Measurements from ENCODE around the gene LRRC4C.
"Not testable (repeated sequence)": the region's sequence is repeated elsewhere in the genome, so short reads cannot be mapped to it uniquely, and the experiment has no call there.

The LRRC4C gene

GRCh38 chr11:41003339-41004282, 455.8 kb downstream of the LRRC4C start:
- DNase-seq, result no peak

GRCh38 chr11:40998920-40999319, 460.5 kb downstream of the LRRC4C start:
- DNase-seq, result no peak

GRCh38 chr11:40987776-40988435, 471.5 kb downstream of the LRRC4C start:
- no peak for DNase-seq

GRCh38 chr11:40986320-40986719, 473.1 kb downstream of the LRRC4C start:
- DNase-seq, result no peak

GRCh38 chr11:40975076-40975475, 484.4 kb downstream of the LRRC4C start:
- DNase-seq, result no peak

GRCh38 chr11:40974186-40974795, 485.2 kb downstream of the LRRC4C start:
- DNase-seq, result no peak

- DNase-seq, result no peak
These were observed 500.7 kb downstream of the LRRC4C start for GRCh38 chr11:40958707-40959106.

GRCh38 chr11:40952479-40952878, 507.0 kb downstream of the LRRC4C start:
- no peak for DNase-seq

GRCh38 chr11:40938002-40938401, 521.5 kb downstream of the LRRC4C start:
- DNase-seq, result no peak

GRCh38 chr11:40924915-40925314, 534.5 kb downstream of the LRRC4C start:
- no peak for DNase-seq

- no peak for DNase-seq
These were observed 538.2 kb downstream of the LRRC4C start for GRCh38 chr11:40921246-40921645.

GRCh38 chr11:40910774-40911173, 548.7 kb downstream of the LRRC4C start:
- not testable (repeated sequence) for DNase-seq

- DNase-seq, result no peak
These were observed 565.0 kb downstream of the LRRC4C start for GRCh38 chr11:40894501-40894900.

GRCh38 chr11:40885250-40885954, 574.0 kb downstream of the LRRC4C start:
- no peak for DNase-seq

GRCh38 chr11:40882301-40882700, 577.2 kb downstream of the LRRC4C start:
- no peak for DNase-seq

GRCh38 chr11:40879911-40880310, 579.5 kb downstream of the LRRC4C start:
- DNase-seq, result no peak

- DNase-seq, result no peak
These were observed 581.5 kb downstream of the LRRC4C start for GRCh38 chr11:40877981-40878380.

- DNase-seq, result no peak
These were observed 582.2 kb downstream of the LRRC4C start for GRCh38 chr11:40877256-40877655.

GRCh38 chr11:40867991-40868632, 591.3 kb downstream of the LRRC4C start:
- no peak for DNase-seq

- DNase-seq, result not testable (repeated sequence)
These were observed 601.7 kb downstream of the LRRC4C start for GRCh38 chr11:40857754-40858153.

- DNase-seq, result no peak
These were observed 616.6 kb downstream of the LRRC4C start for GRCh38 chr11:40842750-40843339.

- DNase-seq, result no peak
These were observed 618.2 kb downstream of the LRRC4C start for GRCh38 chr11:40841231-40841630.
